Measurements from ENCODE around the gene SLC16A4.

- TF ChIP-seq CTCF (conservative IDR thresholded peaks at IDR 0.05) (no peak), ZFX (IDR thresholded peaks at IDR 0.05) (no peak)
Observed at GRCh38 chr1:110316735-110317134, 74.1 kb downstream of the SLC16A4 start.

Data from C4-2B (cell line).